ELF-1 (cell line): ENCODE results near the gene CHPF.

Experiments used
- DNase-seq: peaks from one replicate; pipeline ENCODE4 v3.0.0-alpha.2; 2016; ENCODE audit warnings: low read depth, low spot score

Gene CHPF

GRCh38 chr2:219543596-219544358 is at the start of gene CHPF, which contains the start of gene TMEM198:
Gene CHPF (minus strand): TSS chr2:219543809. CDS start chr2:219543538, 271 bp downstream.
Gene TMEM198 (plus strand): TSS chr2:219544028. CDS start chr2:219544728, 700 bp downstream.
- peak; percentile 100 for DNase-seq

- no peak for DNase-seq
These were observed 49.5 kb upstream of the CHPF start for GRCh38 chr2:219593154-219593553.

DNA sequence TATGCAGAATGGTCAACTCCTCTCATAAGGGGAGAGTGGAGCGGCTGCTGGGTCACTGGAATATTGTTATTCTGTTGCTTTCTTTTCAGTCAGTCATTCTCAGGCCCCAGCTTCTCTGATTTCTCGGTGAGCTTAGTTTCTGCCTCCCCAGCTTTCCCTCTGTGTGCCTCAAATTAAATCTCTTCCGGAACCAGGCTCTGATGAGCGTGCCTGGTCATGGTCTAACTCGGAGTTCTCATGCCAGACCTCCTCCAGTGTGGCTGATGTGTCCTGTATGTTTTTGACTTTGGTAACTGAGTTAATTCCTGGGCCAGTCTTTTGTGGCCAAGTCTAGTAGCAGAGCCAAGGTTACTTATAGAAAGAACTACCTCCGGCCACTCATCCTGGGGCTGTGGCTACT is 49.1 kb upstream of the CHPF start:
- no peak for DNase-seq

DNA sequence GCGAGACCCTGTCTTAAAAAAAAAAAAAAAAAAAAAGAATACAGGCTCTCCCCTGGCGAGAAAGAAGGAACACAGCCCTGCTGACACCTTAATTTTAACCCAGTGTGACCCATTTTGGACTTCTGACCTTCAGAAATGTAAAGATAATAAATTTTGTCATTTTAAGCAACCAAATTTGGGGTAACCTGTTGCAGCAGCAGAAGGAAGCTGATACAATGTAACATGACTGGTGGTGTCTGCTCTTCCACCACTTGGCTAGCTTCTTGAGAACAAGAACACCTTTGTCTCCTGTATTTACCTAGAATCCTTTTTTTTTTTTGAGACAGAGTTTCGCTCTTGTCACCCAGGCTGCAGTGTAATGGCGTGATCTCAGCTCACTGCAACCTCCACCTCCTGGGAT is 47.5 kb upstream of the CHPF start:
- no peak for DNase-seq

DNA sequence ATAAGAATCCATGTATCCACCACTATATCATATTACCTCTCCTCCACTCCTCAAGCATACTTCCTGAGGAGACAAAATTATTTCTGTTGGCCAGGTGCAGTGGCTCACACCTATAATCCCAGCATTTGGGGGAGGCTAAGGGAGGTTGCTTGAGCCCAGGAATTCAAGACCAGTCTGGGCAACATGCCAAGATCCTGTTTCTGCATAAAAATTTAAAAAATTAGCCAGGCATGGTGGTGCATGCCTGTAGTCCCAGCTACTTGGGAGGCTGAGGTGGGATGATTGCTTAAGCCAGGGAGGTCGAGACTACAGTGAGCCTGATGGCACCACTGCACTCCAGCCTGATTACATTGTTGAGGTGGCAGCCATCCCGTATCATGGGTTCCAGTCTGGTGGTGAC is 37.7 kb upstream of the CHPF start:
- no peak for DNase-seq

DNA sequence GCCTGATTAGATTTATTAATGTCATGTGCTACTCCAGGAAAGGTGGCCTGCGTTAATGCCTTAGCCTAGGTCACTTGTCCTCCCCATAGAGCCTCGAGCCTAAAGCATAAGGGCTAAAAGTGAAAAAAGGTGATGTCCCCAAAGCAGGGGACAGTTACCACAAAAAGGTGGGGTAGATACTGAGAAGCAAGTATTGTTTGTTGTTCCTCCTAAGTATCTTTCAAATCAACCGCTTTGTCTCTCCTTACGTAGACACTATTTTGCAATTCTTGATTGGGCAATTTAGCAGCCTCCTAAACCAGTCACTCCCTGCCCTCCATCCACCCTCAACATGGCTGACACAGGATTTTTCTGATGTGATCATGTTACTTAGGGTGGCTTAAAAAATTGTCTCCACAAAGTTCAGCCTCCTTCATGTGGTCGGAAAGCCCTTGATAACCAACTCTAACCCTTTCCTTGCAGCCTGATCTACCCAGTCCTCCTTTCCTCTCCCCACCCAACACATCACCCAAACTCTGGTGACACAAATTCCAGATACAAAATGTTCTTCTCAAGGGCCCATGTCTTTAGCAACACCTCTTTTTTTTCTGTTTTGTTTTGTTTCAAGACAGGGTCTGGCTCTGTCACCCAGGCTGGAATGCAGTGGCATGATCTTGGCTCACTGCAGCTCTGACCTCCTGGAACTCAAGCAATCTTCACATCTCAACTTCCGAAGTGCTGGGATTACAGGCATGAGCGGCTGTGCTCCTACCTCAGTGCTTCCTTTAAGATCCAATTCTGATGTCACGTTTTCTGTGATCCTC is 35.4 kb upstream of the CHPF start:
- no peak for DNase-seq

- DNase-seq, result peak; percentile 90
These were observed 33.1 kb upstream of the CHPF start for GRCh38 chr2:219576505-219577388.

DNA sequence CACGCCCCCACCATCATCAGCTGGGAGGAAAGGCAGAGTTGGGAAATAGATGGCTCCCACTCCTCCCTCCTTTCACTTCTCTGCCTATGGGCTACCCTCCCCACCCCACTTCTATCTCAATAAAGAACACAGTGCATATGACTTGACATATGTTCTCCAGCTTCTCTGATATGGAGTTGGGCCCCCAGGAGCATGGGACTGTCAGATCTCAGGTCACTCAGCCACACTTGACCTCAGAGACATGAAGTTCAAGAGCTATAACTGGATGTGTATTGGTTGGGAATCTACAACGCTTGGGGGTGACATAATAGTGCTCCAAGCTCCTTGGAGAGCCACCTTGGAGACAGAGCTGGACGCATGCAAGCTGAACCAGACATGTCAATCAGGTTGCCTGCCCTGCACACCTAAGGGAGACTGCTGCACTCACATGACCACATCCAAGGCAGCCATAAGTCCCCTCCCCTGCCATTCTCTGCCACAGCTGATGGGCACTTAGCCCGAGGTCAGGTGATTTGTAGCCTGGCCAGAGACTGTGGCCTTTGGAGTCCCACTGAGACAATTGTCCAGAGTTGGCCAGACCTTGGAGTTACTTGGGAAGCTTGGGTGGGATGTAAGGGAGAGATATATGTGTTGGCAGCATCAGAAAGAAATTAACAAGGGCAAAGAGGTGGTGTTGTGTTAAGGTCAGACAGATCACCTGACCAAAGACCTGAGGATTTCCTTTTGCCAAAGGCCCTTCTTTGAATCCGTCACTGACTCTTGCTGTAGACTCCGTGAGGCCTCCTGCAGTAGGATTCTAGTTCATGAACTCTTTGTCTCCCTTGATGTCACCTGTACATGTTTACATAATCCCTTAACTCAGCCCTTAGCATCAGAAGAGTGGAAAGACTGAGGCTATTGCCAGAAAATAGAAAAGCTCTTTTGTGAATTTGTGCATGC is 32.2 kb upstream of the CHPF start:
- DNase-seq, result peak; percentile 1

- no peak for DNase-seq
These were observed 31.1 kb upstream of the CHPF start for GRCh38 chr2:219574484-219575311.

GRCh38 chr2:219573166-219573565 is 29.6 kb upstream of the CHPF start:
- no peak for DNase-seq

GRCh38 chr2:219572237-219573001 is 28.8 kb upstream of the CHPF start, which contains the start of gene INHA:
Gene INHA (plus strand): TSS chr2:219572310. CDS start chr2:219572375, 65 bp downstream.
- no peak for DNase-seq

DNA sequence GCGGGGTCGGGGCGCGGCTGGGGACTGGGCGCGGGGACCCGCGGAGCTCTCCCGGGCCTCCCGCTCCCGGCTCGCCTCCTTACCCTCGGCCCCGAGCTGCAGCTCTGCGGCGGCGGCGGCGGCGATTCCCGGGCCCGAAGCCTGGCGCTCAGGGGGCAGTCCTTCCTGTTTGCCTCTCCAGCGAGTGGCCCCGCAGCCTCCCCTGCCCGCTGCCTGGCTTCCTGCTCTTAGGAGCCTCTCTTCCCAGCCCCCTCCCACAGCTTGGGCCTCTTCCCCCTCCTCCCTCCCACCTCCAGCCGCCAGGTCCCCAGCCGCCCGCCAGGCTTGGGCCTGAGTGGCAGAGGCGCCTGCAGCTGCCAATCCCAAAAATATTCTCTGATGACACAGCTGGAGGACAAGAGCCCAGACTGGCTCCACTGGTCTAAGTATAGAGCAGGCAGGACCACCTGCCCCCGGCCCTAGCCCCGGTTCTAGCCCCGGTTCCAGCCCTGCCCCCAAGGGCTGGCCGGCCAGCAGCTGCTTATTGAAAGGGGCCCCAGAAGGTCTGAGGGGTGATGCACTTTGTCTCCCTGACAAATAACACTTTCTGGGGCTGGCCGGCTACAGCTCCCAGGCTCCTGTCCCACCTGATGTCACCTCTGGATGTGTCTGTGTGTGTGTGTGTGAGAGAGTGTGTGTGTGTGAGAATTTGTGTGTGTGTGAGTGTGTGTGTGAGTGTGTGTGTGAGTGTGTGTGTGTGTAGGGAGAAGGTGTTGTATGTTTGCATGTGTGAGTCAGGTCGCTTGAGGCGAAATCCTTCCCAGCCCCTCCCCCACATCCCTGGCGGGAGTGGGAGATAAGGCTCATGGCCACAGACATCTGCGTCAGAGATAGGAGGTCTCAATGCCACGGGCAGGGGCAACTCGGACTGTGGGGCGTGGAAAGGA is 28.0 kb upstream of the CHPF start, which contains the start of gene OBSL1:
TSS of gene OBSL1 (minus strand) at position 229 of the 926 bp plus-strand sequence. CDS start 307 bp downstream, outside the sequence.
- DNase-seq, result peak; percentile 87

DNA sequence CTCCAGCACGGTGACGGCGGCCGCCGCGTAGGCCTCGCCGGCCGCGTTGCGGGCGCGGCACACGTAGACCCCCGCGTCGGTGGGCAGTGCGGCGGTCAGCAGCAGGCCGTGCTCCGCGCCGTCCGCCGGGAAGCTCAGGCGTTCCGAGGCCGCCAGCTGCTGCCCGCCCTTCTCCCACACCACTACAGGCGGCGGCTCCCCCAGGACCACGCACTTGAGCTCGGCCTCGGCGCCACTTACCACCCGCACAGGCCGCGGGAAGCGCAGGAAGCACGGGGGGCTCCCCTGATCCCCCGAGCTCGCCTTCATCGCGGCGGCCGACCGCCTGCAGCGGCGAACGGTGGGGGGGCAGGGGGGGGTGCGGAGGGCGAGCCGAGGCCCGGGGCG is 27.3 kb upstream of the CHPF start:
- no peak for DNase-seq

DNA sequence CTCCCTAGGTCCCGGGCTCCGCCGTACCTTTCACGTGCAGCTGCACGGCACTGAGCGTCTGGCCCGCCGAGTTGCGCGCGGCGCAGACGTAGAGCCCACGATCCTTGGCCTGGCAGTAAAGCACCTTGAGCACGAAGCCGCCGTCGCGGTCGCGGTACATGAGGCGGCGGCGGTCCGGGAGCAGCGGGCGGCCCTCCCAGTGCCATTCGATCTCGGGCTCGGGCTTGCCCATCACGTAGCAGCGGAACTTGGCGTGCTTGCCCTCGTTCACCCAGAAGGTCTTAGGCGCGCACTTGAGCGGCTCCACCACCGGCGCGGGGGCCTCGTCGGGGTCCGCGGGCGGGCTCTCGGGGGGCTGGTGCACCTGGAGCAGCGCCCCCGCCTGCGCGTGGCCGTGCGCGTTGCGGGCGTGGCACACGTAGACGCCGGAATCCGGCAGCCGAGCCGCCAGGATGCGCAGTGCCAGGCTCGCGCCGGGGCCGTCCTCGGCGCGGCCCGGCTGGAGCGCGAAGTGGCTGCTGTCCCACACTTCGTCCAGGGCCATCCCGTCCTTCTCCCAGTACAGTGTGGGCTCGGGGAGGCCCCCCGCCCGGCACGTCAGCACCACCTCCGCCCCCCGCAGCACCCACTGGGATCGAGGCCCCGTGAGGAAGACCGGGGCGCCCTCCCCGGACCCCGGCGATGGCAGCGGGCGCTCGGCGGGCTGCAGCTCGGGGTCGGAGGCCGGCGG is 26.8 kb upstream of the CHPF start:
- DNase-seq, result peak; percentile 48

GRCh38 chr2:219569635-219570034 is 26.0 kb upstream of the CHPF start:
- no peak for DNase-seq

- peak; percentile 85 for DNase-seq
These were observed 25.4 kb upstream of the CHPF start for GRCh38 chr2:219569041-219569440.

- DNase-seq, result no peak
These were observed 24.3 kb upstream of the CHPF start for GRCh38 chr2:219567791-219568361.
